Measurements from ENCODE around the gene CDH22. TPM values are rescaled to one million over a fixed set of nuclear protein-coding genes. Genes with fewer than 3 reads are reported as not detected.

The CDH22 gene
- total RNA-seq, 1 donor from 2014 or later, result 0.13 TPM

DNA sequence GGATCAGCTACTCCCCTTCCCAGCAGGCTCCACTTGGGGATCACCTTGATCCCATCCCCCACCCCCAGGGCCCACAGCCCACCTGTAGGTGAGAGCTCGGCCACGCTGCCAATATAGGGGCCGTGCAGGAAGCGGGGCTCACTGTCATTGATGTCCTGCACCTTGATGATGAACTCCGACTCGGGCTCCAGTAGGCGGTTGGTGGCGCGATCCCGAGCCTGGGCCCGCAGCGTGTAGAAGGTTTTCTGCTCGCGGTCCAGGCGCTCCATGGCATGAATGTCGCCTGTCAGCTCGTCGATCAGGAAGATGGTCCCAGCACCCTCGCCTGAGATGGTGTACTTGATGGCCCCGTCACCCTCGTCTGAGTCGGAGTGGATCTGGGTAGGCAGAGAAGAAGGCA, 67.4 kb downstream of the CDH22 start:
- no peaks in the 10 kb centered on the region for H3K79me2 ChIP-seq (ENCODE audit: low read depth)
- H2AFZ ChIP-seq (replicated peaks), result no peak overlapping the region
- peaks cover 2% of the 10 kb centered on the region for H3K9me3 Mint-ChIP-seq
- no peaks in the 10 kb centered on the region for H3K9me3 ChIP-seq (ENCODE audit: low read depth)
- no peaks in the 10 kb centered on the region for H3K36me3 ChIP-seq
- H3K4me3 ChIP-seq, result no peak overlapping the region
- no peak overlapping the region for H3K27ac Mint-ChIP-seq
- no peak overlapping the region for H3K4me2 ChIP-seq
- peaks cover 19% of the 10 kb centered on the region for H3K4me1 Mint-ChIP-seq
- no peak for DNase-seq (ENCODE audit: low spot score)
- H3K4me1 ChIP-seq, result peaks cover 4% of the 10 kb centered on the region
- H3K4me3 Mint-ChIP-seq, result no peak overlapping the region
- H3F3A ChIP-seq (ENCODE audit: low read depth), result peaks cover 7% of the 10 kb centered on the region
- TF ChIP-seq EZH2phosphoT487 (IDR thresholded peaks at IDR 0.05) (no peak), EZH2 (IDR thresholded peaks at IDR 0.05) (no peak)
- TF ChIP-seq, protein P1, sequence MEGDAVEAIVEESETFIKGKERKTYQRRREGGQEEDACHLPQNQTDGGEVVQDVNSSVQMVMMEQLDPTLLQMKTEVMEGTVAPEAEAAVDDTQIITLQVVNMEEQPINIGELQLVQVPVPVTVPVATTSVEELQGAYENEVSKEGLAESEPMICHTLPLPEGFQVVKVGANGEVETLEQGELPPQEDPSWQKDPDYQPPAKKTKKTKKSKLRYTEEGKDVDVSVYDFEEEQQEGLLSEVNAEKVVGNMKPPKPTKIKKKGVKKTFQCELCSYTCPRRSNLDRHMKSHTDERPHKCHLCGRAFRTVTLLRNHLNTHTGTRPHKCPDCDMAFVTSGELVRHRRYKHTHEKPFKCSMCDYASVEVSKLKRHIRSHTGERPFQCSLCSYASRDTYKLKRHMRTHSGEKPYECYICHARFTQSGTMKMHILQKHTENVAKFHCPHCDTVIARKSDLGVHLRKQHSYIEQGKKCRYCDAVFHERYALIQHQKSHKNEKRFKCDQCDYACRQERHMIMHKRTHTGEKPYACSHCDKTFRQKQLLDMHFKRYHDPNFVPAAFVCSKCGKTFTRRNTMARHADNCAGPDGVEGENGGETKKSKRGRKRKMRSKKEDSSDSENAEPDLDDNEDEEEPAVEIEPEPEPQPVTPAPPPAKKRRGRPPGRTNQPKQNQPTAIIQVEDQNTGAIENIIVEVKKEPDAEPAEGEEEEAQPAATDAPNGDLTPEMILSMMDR (IDR thresholded peaks at IDR 0.05), result no peak
- H3K27ac ChIP-seq, result no peak overlapping the region
- H3K9ac ChIP-seq, result no peak overlapping the region
- peaks cover 11% of the 10 kb centered on the region for H3K27me3 ChIP-seq
- H4K20me1 ChIP-seq (ENCODE audit: low read depth), result no peaks in the 10 kb centered on the region
- no peaks in the 10 kb centered on the region for H3K36me3 Mint-ChIP-seq
- peaks cover 15% of the 10 kb centered on the region for H3K27me3 Mint-ChIP-seq (ENCODE audit: insufficient read depth, low read depth)

DNA sequence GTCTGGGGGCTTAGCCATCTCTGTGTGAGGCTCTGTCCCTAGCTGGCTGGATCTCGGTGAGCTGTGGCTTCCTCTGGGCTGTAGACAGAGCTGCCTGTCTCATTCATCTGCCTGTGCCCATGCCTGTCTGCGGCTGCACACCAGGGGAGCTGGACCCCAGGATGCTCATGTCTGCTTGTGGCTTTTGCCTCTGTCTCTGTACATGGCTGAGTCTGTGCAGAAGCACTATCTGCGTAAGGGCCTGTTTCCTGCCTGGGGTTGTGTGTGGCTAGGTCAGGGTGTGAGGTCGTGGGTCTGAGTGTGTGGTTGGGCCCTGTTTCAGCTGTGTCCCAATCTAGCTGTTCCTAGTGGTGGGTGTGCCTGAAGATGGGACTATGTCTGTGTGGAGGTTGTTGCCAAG, 68.2 kb downstream of the CDH22 start:
- Histone ChIP-seq H3K9ac (no peak overlapping the region), H3K4me2 (no peak overlapping the region), H3K27ac (no peak overlapping the region), H3K27me3 (peaks cover 14% of the 10 kb centered on the region), H3K79me2 (ENCODE audit: low read depth) (no peaks in the 10 kb centered on the region), H3K36me3 (no peaks in the 10 kb centered on the region), H4K20me1 (ENCODE audit: low read depth) (no peaks in the 10 kb centered on the region), H3K4me3 (no peak overlapping the region), H3F3A (ENCODE audit: low read depth) (peaks cover 7% of the 10 kb centered on the region), H2AFZ (replicated peaks) (no peak overlapping the region), H3K4me1 (peaks cover 4% of the 10 kb centered on the region), H3K9me3 (ENCODE audit: low read depth) (no peaks in the 10 kb centered on the region)
- Mint-ChIP-seq H3K9me3 (peaks cover 2% of the 10 kb centered on the region), H3K4me1 (peaks cover 14% of the 10 kb centered on the region), H3K36me3 (no peaks in the 10 kb centered on the region), H3K27ac (no peak overlapping the region), H3K27me3 (ENCODE audit: insufficient read depth, low read depth) (peaks cover 14% of the 10 kb centered on the region), H3K4me3 (no peak overlapping the region)
- TF ChIP-seq EZH2 (IDR thresholded peaks at IDR 0.05) (no peak), EZH2phosphoT487 (IDR thresholded peaks at IDR 0.05) (no peak)
- TF ChIP-seq, protein P1 (IDR thresholded peaks at IDR 0.05), result no peak
- no peak for DNase-seq (ENCODE audit: low spot score)

DNA sequence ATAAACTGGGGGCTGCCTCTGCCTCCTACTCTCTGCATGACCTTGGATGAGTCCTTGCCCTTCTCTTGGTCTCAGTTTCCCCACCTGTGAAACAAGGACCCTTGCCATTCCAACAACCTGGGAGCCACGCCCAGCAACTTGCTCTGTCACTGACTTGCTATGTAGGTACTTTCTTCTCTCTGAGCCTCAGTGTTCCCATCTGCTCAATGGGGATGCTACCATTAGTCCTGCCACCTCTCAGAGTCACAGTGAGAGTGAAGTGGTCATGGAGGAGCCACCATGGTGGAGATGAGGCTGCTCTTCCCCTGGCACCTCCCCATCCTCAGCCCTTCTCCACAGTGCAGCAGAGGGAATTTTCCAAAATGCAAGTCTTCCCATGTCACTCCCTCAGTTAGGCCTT, 70.6 kb downstream of the CDH22 start:
- Histone ChIP-seq H2AFZ (replicated peaks) (no peak overlapping the region), H3F3A (ENCODE audit: low read depth) (peaks cover 7% of the 10 kb centered on the region), H3K9me3 (ENCODE audit: low read depth) (no peaks in the 10 kb centered on the region), H3K4me3 (no peak overlapping the region), H3K4me2 (peak overlapping the region; percentile 52), H3K79me2 (ENCODE audit: low read depth) (no peaks in the 10 kb centered on the region), H3K27ac (no peak overlapping the region), H4K20me1 (ENCODE audit: low read depth) (no peaks in the 10 kb centered on the region), H3K4me1 (peaks cover 4% of the 10 kb centered on the region), H3K27me3 (peaks cover 33% of the 10 kb centered on the region), H3K9ac (no peak overlapping the region), H3K36me3 (no peaks in the 10 kb centered on the region)
- no peak overlapping the region for H3K27ac Mint-ChIP-seq
- peaks cover 13% of the 10 kb centered on the region for H3K4me1 Mint-ChIP-seq
- DNase-seq (ENCODE audit: low spot score), result no peak
- H3K9me3 Mint-ChIP-seq, result peaks cover 2% of the 10 kb centered on the region
- no peak for TF ChIP-seq EZH2 (IDR thresholded peaks at IDR 0.05)
- H3K27me3 Mint-ChIP-seq (ENCODE audit: insufficient read depth, low read depth), result peaks cover 18% of the 10 kb centered on the region
- H3K36me3 Mint-ChIP-seq, result no peaks in the 10 kb centered on the region
- H3K4me3 Mint-ChIP-seq, result no peak overlapping the region

DNA sequence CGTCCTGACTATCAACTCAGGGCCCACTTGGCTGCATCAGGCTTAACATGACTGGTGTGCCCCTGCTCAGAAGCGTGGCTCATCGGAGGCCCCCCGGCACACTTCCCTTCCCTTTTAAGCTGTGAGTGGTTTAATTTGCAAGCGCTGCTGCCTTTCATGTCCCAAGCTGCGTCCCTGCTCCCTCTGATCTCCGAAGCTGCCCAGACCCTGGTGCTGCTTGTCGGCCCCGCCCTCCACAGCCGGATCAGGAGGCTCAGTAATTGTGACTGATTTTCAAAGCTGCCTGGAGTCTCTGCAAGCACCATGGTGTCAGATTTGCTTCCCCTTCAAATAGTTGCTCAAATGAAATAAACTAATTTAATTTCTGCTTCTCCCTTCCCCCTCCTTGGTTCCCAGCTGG, 71.1 kb downstream of the CDH22 start:
- H3K4me3 ChIP-seq, result peak overlapping the region; percentile 12
- H3F3A ChIP-seq (ENCODE audit: low read depth), result peaks cover 7% of the 10 kb centered on the region
- H3K4me2 ChIP-seq, result peak overlapping the region; percentile 52
- Mint-ChIP-seq H3K27ac (no peak overlapping the region), H3K9me3 (peaks cover 2% of the 10 kb centered on the region), H3K4me1 (peaks cover 13% of the 10 kb centered on the region), H3K36me3 (no peaks in the 10 kb centered on the region), H3K4me3 (no peak overlapping the region), H3K27me3 (ENCODE audit: insufficient read depth, low read depth) (peaks cover 21% of the 10 kb centered on the region)
- no peak overlapping the region for H3K9ac ChIP-seq
- H3K27me3 ChIP-seq, result peaks cover 37% of the 10 kb centered on the region
- no peak overlapping the region for H2AFZ ChIP-seq (replicated peaks)
- H3K4me1 ChIP-seq, result peaks cover 4% of the 10 kb centered on the region
- H3K9me3 ChIP-seq (ENCODE audit: low read depth), result no peaks in the 10 kb centered on the region
- DNase-seq (ENCODE audit: low spot score), result peak; percentile 77
- no peak overlapping the region for H3K27ac ChIP-seq
- TF ChIP-seq, protein P1 (IDR thresholded peaks at IDR 0.05), result no peak
- no peak for TF ChIP-seq EZH2phosphoT487 (IDR thresholded peaks at IDR 0.05)
- TF ChIP-seq EZH2 (IDR thresholded peaks at IDR 0.05), result no peak
- no peaks in the 10 kb centered on the region for H3K36me3 ChIP-seq
- H3K79me2 ChIP-seq (ENCODE audit: low read depth), result no peaks in the 10 kb centered on the region
- no peaks in the 10 kb centered on the region for H4K20me1 ChIP-seq (ENCODE audit: low read depth)
